Astrocyte of the spinal cord (primary cell): ENCODE data around the gene HOXB3.

Source experiments
- DNase-seq: peaks from one replicate; pipeline ENCODE4 v3.0.0; 2011; ENCODE audit warnings: low read depth, low spot score
- H3K4me3 ChIP-seq: 2 replicates; pipeline ENCODE4 v1.5.1; 2011; ENCODE audit warnings: low read depth, mild to moderate bottlenecking, low read length, moderate library complexity
- in situ Hi-C: cut with HindIII; loops from 2 replicates; pipeline ENCODE4 v1.10.0; 2017; ENCODE audit warnings: low sequenced_read_pairs
- TF ChIP-seq, protein P1 (sequence below): IDR thresholded peaks from 2 replicates; pipeline ENCODE4 v1.5.1; 2012; ENCODE audit warnings: low read depth, mild to moderate bottlenecking, low read length, inconsistent platforms

Gene HOXB3

DNA sequence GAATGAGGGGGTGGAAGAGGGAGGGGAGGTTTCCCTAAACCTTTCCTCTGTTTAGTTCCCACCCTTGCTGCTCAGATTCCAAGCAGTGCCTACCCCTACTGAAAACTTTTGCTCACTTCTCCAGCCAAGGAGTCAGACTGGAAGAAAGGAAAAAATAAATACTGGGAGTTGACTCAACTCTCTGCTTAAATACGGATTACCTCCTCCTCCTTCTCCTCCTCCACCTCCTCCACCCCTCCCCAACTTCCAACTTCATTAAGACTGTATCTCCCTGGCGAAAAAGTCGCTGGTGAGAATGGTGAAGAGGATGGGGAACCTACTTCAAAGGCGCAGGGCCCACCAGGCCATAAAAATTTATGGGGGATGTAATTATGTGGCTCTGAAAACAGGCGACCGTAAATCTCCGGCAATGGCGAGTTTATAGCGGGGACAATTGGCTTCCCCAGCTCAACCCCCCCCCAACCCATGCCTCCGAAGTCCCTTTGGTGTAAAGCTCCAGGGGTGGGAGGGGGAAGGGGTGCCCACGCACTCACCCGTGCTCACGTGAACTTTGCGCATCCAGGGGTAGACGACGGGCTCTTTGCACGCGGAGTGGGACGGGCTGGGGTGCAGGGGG lies 12.6 kb downstream of the HOXB3 start:
- in situ Hi-C loops: no loop called here
- no peak for DNase-seq
- TF ChIP-seq, protein P1, sequence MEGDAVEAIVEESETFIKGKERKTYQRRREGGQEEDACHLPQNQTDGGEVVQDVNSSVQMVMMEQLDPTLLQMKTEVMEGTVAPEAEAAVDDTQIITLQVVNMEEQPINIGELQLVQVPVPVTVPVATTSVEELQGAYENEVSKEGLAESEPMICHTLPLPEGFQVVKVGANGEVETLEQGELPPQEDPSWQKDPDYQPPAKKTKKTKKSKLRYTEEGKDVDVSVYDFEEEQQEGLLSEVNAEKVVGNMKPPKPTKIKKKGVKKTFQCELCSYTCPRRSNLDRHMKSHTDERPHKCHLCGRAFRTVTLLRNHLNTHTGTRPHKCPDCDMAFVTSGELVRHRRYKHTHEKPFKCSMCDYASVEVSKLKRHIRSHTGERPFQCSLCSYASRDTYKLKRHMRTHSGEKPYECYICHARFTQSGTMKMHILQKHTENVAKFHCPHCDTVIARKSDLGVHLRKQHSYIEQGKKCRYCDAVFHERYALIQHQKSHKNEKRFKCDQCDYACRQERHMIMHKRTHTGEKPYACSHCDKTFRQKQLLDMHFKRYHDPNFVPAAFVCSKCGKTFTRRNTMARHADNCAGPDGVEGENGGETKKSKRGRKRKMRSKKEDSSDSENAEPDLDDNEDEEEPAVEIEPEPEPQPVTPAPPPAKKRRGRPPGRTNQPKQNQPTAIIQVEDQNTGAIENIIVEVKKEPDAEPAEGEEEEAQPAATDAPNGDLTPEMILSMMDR: no peak
- H3K4me3 ChIP-seq: peak overlapping the region; percentile 77

DNA sequence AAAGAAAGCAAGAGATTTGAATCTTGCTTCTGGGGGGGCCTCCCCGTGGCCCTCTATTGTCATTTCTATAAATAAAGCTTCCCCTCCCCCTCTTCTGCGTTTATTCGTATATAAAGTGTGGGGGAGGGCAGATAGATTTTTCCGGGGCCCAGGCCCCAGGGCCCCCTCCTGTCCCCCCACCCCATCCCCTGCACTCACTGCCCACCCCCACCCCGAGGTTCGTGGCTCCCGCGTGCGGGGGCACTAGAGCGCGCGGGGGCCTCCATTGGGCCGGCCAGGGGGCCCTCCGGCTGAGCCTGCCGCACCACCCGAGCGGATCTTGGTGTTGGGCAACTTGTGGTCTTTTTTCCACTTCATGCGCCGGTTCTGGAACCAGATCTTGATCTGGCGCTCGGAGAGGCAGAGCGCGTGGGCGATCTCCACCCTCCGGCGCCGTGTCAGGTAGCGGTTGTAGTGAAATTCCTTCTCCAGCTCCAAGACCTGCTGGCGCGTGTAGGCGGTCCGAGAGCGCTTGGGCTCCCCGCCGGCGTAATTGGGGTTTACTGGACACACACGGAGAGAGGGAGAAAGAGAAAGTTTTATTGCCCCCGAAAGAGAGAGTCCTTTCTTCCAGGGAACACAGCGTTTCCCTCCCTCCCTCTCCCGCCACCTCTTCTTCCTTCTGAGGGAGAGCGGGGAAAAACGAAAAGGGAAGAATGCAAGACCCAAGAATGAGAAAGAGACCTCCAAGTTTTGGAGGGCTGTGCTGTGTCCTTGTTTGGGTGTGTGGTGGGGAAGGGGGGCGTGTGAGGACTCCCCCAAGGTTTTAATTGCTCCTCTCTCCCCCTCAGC lies 13.3 kb downstream of the HOXB3 start:
- peak overlapping the region; percentile 77 for H3K4me3 ChIP-seq
- peak; percentile 68 for DNase-seq
- TF ChIP-seq, protein P1: no peak
- in situ Hi-C loops: no loop called here

DNA sequence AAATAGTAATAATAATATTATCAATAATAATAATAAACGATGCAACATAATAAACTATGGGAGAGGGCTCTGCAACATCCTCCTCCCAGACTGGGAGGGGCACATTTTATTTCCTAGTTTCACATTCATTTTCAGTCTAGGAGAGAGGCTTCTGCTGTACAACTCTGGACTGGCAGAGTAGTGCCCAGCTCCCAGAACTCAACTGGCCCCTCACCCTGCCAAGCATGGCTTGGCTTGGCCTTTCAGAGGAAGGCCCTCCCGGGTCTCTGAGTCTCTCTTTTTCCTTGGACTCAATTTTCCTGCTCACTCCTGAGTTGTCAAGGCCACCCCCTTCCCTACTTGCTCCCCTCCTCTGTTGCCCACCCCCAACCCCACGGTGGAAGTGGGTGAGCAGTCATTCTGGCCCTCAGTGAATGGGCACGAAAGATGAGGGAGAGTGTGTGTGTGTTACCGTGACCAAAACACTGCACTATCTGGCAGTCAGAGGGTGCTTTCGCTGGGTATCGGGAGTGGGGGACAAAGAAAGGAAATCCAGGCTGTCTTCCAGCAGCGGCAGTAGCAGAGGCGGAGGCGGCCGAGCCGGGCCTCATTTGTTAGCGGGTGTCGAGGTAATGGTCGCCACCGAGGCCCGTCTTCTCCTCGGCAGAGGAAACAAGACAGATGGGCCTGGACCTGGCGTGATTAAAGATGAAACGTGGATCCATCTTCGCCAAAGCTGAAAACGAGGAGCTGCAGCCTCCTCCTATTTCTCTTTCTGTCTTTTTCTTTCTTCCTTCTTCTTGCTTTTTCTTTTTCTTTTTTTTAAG lies 14.2 kb downstream of the HOXB3 start:
- in situ Hi-C loops: no loop called here
- peak; percentile 67 for DNase-seq
- TF ChIP-seq, protein P1: no peak
- H3K4me3 ChIP-seq: peak overlapping the region; percentile 77

DNA sequence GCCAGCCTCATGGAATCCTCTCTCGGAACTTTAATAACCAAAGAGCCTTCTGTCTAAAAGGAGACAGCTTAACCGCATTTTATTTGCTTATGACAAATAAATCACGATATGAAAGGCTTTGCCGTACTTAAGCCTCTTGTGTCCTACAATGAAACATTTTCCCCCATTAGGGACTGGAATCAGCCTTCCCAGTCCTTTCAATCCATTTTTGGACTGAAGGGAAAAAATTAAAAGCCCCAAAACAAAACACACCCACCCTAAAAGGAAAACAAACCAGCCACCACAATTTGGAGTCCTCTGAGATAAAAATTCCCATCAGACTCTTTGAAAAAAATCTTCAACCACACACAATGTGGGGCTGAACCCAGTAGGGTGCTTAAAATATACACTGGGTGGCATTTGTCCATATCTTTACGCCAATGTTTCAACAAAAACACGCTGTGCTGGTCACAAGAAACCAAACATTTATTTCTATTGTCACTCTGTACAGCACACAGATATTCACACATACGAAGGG lies 14.9 kb downstream of the HOXB3 start:
- in situ Hi-C loops: no loop called here
- peak; percentile 89 for DNase-seq
- H3K4me3 ChIP-seq: peak overlapping the region; percentile 77
- TF ChIP-seq, protein P1: no peak

DNA sequence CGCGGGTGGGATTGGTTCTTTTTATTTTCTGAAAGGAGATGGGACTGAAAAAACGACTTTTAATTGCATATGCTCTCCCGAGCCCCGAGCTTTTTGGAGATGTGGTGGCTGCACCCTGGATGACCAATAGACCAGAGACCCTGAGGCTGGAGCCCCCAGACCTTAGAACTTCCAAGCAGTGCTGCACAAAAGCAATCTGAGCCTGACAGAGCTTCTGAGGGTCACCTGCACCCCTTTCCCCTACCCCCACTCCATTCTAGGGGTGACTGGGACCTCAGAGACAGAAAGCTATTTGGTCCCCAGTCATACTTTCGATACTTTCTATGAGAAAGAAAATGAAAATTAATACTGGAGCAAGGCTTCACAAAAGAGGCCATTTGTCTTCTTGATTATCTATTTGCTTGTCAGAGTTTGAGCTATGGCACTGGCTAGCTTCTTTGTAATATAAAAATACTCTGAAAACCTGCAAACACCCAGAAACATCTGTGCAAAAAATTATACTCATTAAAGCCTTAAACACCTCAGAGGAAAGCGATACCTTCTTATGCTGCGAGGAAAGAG lies 15.5 kb downstream of the HOXB3 start:
- in situ Hi-C loops: no loop called here
- TF ChIP-seq, protein P1: no peak
- DNase-seq: no peak
- peak overlapping the region; percentile 77 for H3K4me3 ChIP-seq

DNA sequence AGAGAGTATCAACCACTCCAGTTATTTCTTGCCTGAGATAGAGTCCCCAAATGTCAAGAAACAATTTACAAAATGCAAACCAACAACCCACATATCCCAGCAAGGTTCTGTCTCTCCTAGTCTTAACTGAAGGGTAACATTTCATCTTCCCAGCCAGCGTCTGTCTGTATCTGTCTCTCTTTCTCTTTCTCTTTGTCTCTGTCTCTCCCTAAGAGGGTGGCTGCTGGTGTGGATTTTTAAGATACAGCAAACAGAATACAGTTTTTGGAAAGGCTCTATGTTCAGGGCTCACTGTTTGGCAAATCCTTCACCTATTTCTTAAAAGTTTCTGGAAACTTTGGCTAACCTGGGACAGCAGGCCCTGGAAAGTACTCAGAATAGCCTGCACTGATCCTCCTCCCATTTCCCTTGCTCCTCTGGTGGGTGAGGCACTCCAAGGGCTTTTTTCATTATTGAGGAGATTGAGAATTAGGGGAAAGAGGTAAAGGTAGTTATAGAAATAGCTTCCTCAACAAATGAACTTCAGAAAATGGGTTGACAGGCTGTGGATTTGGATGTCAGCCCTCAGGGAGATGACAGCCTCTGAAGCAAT lies 18.1 kb downstream of the HOXB3 start:
- in situ Hi-C loops: no loop called here
- DNase-seq: no peak
- H3K4me3 ChIP-seq: peak overlapping the region; percentile 77
- TF ChIP-seq, protein P1: no peak
